Fibroblast of the conjunctiva (primary cell): ENCODE measurements around the gene AP3B2.
"Not testable (repeated sequence)": the region's sequence is repeated elsewhere in the genome, so short reads cannot be mapped to it uniquely, and the experiment has no call there.

Experiments
- DNase-seq: peaks from one replicate; pipeline ENCODE4 v3.0.0-alpha.2; 2010; ENCODE audit warnings: low read depth

AP3B2 gene

GRCh38 chr15:82649226-82649999 is 60.3 kb downstream of the AP3B2 start:
- no peak for DNase-seq

- no peak for DNase-seq
These were observed 61.2 kb downstream of the AP3B2 start for GRCh38 chr15:82648257-82649103.

GRCh38 chr15:82647835-82648256 is 61.8 kb downstream of the AP3B2 start:
- DNase-seq, result no peak

GRCh38 chr15:82647045-82647834 is 62.4 kb downstream of the AP3B2 start, which contains the start of gene CPEB1:
Gene CPEB1, minus strand, starts transcription at chr15:82647363. Its CDS starts 18,904 bp downstream, at chr15:82628459.
- no peak for DNase-seq

- DNase-seq, result no peak
These were observed 63.2 kb downstream of the AP3B2 start for GRCh38 chr15:82646250-82647044.

GRCh38 chr15:82644967-82645852 is 64.5 kb downstream of the AP3B2 start:
- not testable (repeated sequence) for DNase-seq

- no peak for DNase-seq
These were observed 65.7 kb downstream of the AP3B2 start for GRCh38 chr15:82643992-82644391.

GRCh38 chr15:82642656-82643055 is 67.0 kb downstream of the AP3B2 start:
- DNase-seq, result no peak

GRCh38 chr15:82641129-82641798 is 68.4 kb downstream of the AP3B2 start:
- no peak for DNase-seq

GRCh38 chr15:82640672-82641071 is 69.0 kb downstream of the AP3B2 start:
- no peak for DNase-seq

GRCh38 chr15:82635798-82636197 is 73.9 kb downstream of the AP3B2 start:
- DNase-seq, result no peak

GRCh38 chr15:82630033-82630432 is 79.6 kb downstream of the AP3B2 start:
- DNase-seq, result no peak

GRCh38 chr15:82625136-82625535 is 84.5 kb downstream of the AP3B2 start:
- no peak for DNase-seq

- DNase-seq, result no peak
These were observed 85.2 kb downstream of the AP3B2 start for GRCh38 chr15:82624438-82624837.

GRCh38 chr15:82624008-82624407 is 85.7 kb downstream of the AP3B2 start:
- DNase-seq, result no peak

- no peak for DNase-seq
These were observed 87.7 kb downstream of the AP3B2 start for GRCh38 chr15:82621970-82622369.

GRCh38 chr15:82613747-82614146 is 95.9 kb downstream of the AP3B2 start:
- no peak for DNase-seq

GRCh38 chr15:82611348-82611747 is 98.3 kb downstream of the AP3B2 start:
- DNase-seq, result no peak
